Mesendoderm (in vitro differentiated cells): ENCODE data around the gene EOMES.

ENCODE experiments used
- DNase-seq: peaks from one replicate; pipeline ENCODE4 v3.0.0; 2013
- H2AK5ac ChIP-seq: 2 replicates; pipeline ENCODE4 v1.6.1; 2013; ENCODE audit warnings: low read length, inconsistent platforms
- H2BK120ac ChIP-seq: 2 replicates; pipeline ENCODE4 v1.6.1; 2013; ENCODE audit warnings: low read depth, mild to moderate bottlenecking, low read length, moderate library complexity, mixed read lengths
- H2BK15ac ChIP-seq: replicated peaks from 2 replicates; pipeline ENCODE4 v1.6.1; 2013; ENCODE audit warnings: low read depth, mild to moderate bottlenecking, moderate library complexity
- H2BK5ac ChIP-seq: 2 replicates; pipeline ENCODE4 v1.6.1; 2013; ENCODE audit warnings: low read length, inconsistent platforms
- H3K18ac ChIP-seq: 2 replicates; pipeline ENCODE4 v1.6.1; 2013; ENCODE audit warnings: mild to moderate bottlenecking, low read length, mixed read lengths
- H3K23ac ChIP-seq: one replicate; pipeline ENCODE4 v1.6.1; 2013; ENCODE audit warnings: low read length
- H3K27ac ChIP-seq: 2 replicates; pipeline ENCODE4 v1.5.1; 2013; ENCODE audit warnings: low read depth, mild to moderate bottlenecking, inconsistent platforms, low read length, moderate library complexity
- H3K27me3 ChIP-seq: 2 replicates; pipeline ENCODE4 v1.6.1; 2013; ENCODE audit warnings: low read length, control low read depth, mild to moderate bottlenecking, inconsistent platforms; ENCODE audit not compliant: insufficient read depth, poor library complexity
- H3K36me3 ChIP-seq: 2 replicates; pipeline ENCODE4 v1.6.1; 2013; ENCODE audit warnings: low read length, inconsistent platforms; ENCODE audit not compliant: control insufficient read depth, insufficient read depth
- H3K4ac ChIP-seq: one replicate; pipeline ENCODE4 v1.6.1; 2013; ENCODE audit warnings: low read depth, mild to moderate bottlenecking, low read length, moderate library complexity
- H3K4me1 ChIP-seq: 2 replicates; pipeline ENCODE4 v1.6.1; 2013; ENCODE audit warnings: low read depth, low read length, inconsistent platforms; ENCODE audit not compliant: control insufficient read depth
- H3K4me2 ChIP-seq: 2 replicates; pipeline ENCODE4 v1.6.1; 2013; ENCODE audit warnings: low read length
- H3K4me3 ChIP-seq: 2 replicates; pipeline ENCODE4 v1.5.1; 2013; ENCODE audit warnings: mild to moderate bottlenecking, low read length
- H3K56ac ChIP-seq: one replicate; pipeline ENCODE4 v1.6.1; 2013; ENCODE audit warnings: low read length
- H3K79me1 ChIP-seq: 2 replicates; pipeline ENCODE4 v1.6.1; 2013; ENCODE audit warnings: low read length, inconsistent platforms
- H3K79me2 ChIP-seq: 2 replicates; pipeline ENCODE4 v1.6.1; 2013; ENCODE audit warnings: mild to moderate bottlenecking, low read length; ENCODE audit not compliant: control insufficient read depth, insufficient read depth
- H3K9ac ChIP-seq: 2 replicates; pipeline ENCODE4 v1.6.1; 2013; ENCODE audit warnings: low read length, inconsistent platforms
- H4K5ac ChIP-seq: one replicate; pipeline ENCODE4 v1.6.1; 2013; ENCODE audit warnings: low read length
- H4K8ac ChIP-seq: one replicate; pipeline ENCODE4 v1.6.1; 2013; ENCODE audit warnings: low read depth, mild to moderate bottlenecking, control low read depth, low read length, moderate library complexity
- WGBS: extraction: QIAGEN DNeasy Blood & Tissue Kit; methylation state at CpG from one replicate; pipeline ENCODE4 v1.1.7; 2013; ENCODE audit warnings: low lambda C conversion rate, missing lambda C conversion rate; ENCODE audit not compliant: insufficient coverage; ENCODE audit errors: extremely low coverage; 5-methylcytosine and 5-hydroxymethylcytosine counted together

EOMES gene

GRCh38 chr3:27714692-27715453 lies 7.2 kb downstream of the EOMES start:
- Histone ChIP-seq H3K79me1 (no peaks in the 10 kb centered on the region), H3K23ac (peak overlapping the region; percentile 33), H2AK5ac (no peak overlapping the region), H4K5ac (no peak overlapping the region), H3K79me2 (peaks cover 24% of the 10 kb centered on the region), H3K18ac (peak overlapping the region; percentile 100), H3K36me3 (peaks cover 7% of the 10 kb centered on the region), H4K8ac (peak overlapping the region; percentile 3), H3K4ac (peak overlapping the region; percentile 100), H3K4me2 (peak overlapping the region; percentile 24), H3K9ac (peak overlapping the region; percentile 80), H3K4me3 (peak overlapping the region; percentile 39), H2BK5ac (peak overlapping the region; percentile 94), H3K27me3 (no peaks in the 10 kb centered on the region), H2BK15ac (peak overlapping the region; percentile 45), H2BK120ac (peak overlapping the region; percentile 86), H3K4me1 (peaks cover 5% of the 10 kb centered on the region), H3K27ac (peak overlapping the region; percentile 99), H3K56ac (peak overlapping the region; percentile 94)
- peak; percentile 96 for DNase-seq
- no CpG with 5 or more reads among the region's 52 CpGs for WGBS

- Histone ChIP-seq H3K79me1 (no peaks in the 10 kb centered on the region), H3K9ac (peak overlapping the region; percentile 80), H4K5ac (no peak overlapping the region), H2BK5ac (peak overlapping the region; percentile 33), H3K23ac (no peak overlapping the region), H3K79me2 (peaks cover 16% of the 10 kb centered on the region), H3K27ac (peak overlapping the region; percentile 99), H2AK5ac (no peak overlapping the region), H3K4ac (peak overlapping the region; percentile 70), H3K4me3 (no peak overlapping the region), H3K27me3 (no peaks in the 10 kb centered on the region), H2BK15ac (no peak overlapping the region), H3K36me3 (peaks cover 7% of the 10 kb centered on the region), H3K4me1 (peaks cover 5% of the 10 kb centered on the region), H2BK120ac (no peak overlapping the region), H3K4me2 (peak overlapping the region; percentile 24), H4K8ac (no peak overlapping the region), H3K18ac (peak overlapping the region; percentile 71), H3K56ac (peak overlapping the region; percentile 94)
- WGBS = no CpG with 5 or more reads among the region's 11 CpGs
- peak; percentile 98 for DNase-seq
These were observed 8.0 kb downstream of the EOMES start for GRCh38 chr3:27714146-27714526.

- Histone ChIP-seq H3K56ac (peak overlapping the region; percentile 96), H3K23ac (no peak overlapping the region), H3K9ac (peak overlapping the region; percentile 73), H3K27me3 (no peaks in the 10 kb centered on the region), H3K79me2 (peaks cover 14% of the 10 kb centered on the region), H2BK5ac (peak overlapping the region; percentile 70), H2BK15ac (no peak overlapping the region), H3K79me1 (no peaks in the 10 kb centered on the region), H3K27ac (peak overlapping the region; percentile 99), H3K4me1 (peaks cover 5% of the 10 kb centered on the region), H4K5ac (no peak overlapping the region), H3K4ac (peak overlapping the region; percentile 91), H2AK5ac (no peak overlapping the region), H2BK120ac (peak overlapping the region; percentile 29), H3K36me3 (peaks cover 7% of the 10 kb centered on the region), H4K8ac (peak overlapping the region; percentile 60), H3K4me3 (no peak overlapping the region), H3K18ac (peak overlapping the region; percentile 97), H3K4me2 (peak overlapping the region; percentile 65)
- WGBS = no CpG with 5 or more reads among the region's 25 CpGs
- DNase-seq = peak; percentile 95
These were observed 8.5 kb downstream of the EOMES start for GRCh38 chr3:27713435-27714145.

- no CpG with 5 or more reads among the region's 18 CpGs for WGBS
- Histone ChIP-seq H3K27me3 (no peaks in the 10 kb centered on the region), H3K56ac (peak overlapping the region; percentile 96)
These were observed 9.1 kb downstream of the EOMES start for GRCh38 chr3:27713078-27713423.

GRCh38 chr3:27712136-27713077 lies 9.7 kb downstream of the EOMES start:
- Histone ChIP-seq H3K4ac (peak overlapping the region; percentile 91), H3K56ac (peak overlapping the region; percentile 96), H2BK5ac (peak overlapping the region; percentile 89), H3K79me2 (peaks cover 5% of the 10 kb centered on the region), H3K9ac (peak overlapping the region; percentile 73), H3K27me3 (no peaks in the 10 kb centered on the region), H4K8ac (peak overlapping the region; percentile 60), H2BK120ac (peak overlapping the region; percentile 93), H2BK15ac (no peak overlapping the region), H2AK5ac (peak overlapping the region; percentile 64), H3K18ac (peak overlapping the region; percentile 97), H3K4me2 (peak overlapping the region; percentile 65), H3K36me3 (peaks cover 3% of the 10 kb centered on the region), H3K79me1 (no peaks in the 10 kb centered on the region), H3K27ac (peak overlapping the region; percentile 99), H3K4me1 (peaks cover 4% of the 10 kb centered on the region), H3K23ac (peak overlapping the region; percentile 95), H4K5ac (peak overlapping the region; percentile 64), H3K4me3 (peak overlapping the region; percentile 53)
- no CpG with 5 or more reads among the region's 49 CpGs for WGBS
- DNase-seq = peak; percentile 93

More at GRCh38 chr3:27713078-27713423, 9.1 kb downstream of the EOMES start:
- Histone ChIP-seq H2BK120ac (peak overlapping the region; percentile 93), H3K27ac (peak overlapping the region; percentile 99), H2BK15ac (no peak overlapping the region), H4K8ac (peak overlapping the region; percentile 60), H3K4me1 (peaks cover 5% of the 10 kb centered on the region), H3K4me2 (peak overlapping the region; percentile 65), H3K36me3 (peaks cover 7% of the 10 kb centered on the region), H3K23ac (no peak overlapping the region), H3K9ac (peak overlapping the region; percentile 73), H3K79me1 (no peaks in the 10 kb centered on the region), H3K4ac (peak overlapping the region; percentile 91), H3K18ac (peak overlapping the region; percentile 97), H3K4me3 (peak overlapping the region; percentile 53), H2BK5ac (peak overlapping the region; percentile 89), H4K5ac (no peak overlapping the region), H3K79me2 (peaks cover 11% of the 10 kb centered on the region), H2AK5ac (no peak overlapping the region)
- no peak for DNase-seq
